Renal pelvis (tissue), 4 donors: Measurements from ENCODE around the gene TMEM234. TPM values are rescaled to one million over a fixed set of nuclear protein-coding genes. Genes with fewer than 3 reads are reported as not detected.

Source experiments
- DNase-seq: peaks from one replicate; pipeline ENCODE4 v3.0.0-alpha.2; 2013
- polyA plus RNA-seq, 3 donors: library from polyadenylated mRNA; unstranded; fragments of 120-200 nt; gene quantifications; one replicate each; pipeline ENCODE4 v1.2.1, GENCODE V29; 2013; ENCODE audit not compliant: insufficient read length in 3 of 3

The TMEM234 gene
- polyA plus RNA-seq, 3 donors, result 24.6 to 31.9 (median 28.2) TPM

DNA sequence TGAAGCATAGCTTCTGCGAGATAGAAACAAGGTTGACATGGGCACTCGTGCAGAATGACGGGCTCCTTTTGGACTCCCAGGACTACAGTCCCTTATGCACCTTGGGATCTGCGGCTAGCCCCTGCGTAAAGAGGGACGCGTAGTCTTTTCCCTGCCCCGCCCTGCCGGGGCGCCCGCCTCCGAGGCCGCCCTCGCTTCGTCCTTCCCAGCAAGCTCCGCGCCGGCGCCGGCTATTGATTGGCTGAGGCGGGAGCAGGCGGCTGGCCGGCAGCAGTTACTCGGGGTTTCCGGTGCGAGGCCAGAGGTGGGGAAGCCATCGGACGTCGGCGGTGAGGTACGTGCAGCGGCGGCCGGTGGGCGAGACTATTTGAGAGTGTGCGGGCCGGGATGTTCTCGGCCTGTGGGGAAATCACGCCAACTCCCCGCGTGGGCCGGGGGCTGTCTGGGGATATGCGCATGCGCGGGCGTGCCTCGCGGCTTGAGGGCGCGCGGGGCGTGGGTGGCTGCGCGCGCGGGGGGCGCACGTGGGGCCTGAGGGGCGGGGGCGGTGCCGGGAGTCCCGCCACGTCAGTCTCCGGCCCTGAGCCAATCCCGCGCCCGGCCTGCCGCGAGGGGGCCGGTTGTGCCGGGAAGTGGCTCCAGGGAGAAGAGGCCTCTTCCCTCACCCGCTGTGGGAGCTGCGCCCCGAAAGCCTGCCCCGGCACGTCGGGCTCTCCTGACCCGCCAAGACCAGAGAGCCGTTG is 42.5 kb downstream of the TMEM234 start, which contains the start of gene TXLNA:
Gene TXLNA (plus strand): TSS at position 233 of the 743 bp plus-strand sequence. CDS start 671 bp downstream, outside the sequence.
- DNase-seq, result peak; percentile 93

DNA sequence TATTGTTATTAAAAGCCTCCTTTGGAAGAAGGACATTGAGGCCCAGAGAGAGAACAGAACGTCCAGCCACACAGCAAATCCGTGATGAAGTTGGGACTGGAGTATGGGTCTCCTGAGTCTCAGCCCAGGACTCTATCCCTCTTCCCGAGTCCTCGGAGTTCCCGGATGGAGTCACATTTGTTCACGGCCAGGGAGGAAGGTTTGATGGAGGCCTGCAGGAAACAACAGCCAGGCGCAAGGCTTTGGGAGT is 43.0 kb downstream of the TMEM234 start:
- DNase-seq, result no peak

DNA sequence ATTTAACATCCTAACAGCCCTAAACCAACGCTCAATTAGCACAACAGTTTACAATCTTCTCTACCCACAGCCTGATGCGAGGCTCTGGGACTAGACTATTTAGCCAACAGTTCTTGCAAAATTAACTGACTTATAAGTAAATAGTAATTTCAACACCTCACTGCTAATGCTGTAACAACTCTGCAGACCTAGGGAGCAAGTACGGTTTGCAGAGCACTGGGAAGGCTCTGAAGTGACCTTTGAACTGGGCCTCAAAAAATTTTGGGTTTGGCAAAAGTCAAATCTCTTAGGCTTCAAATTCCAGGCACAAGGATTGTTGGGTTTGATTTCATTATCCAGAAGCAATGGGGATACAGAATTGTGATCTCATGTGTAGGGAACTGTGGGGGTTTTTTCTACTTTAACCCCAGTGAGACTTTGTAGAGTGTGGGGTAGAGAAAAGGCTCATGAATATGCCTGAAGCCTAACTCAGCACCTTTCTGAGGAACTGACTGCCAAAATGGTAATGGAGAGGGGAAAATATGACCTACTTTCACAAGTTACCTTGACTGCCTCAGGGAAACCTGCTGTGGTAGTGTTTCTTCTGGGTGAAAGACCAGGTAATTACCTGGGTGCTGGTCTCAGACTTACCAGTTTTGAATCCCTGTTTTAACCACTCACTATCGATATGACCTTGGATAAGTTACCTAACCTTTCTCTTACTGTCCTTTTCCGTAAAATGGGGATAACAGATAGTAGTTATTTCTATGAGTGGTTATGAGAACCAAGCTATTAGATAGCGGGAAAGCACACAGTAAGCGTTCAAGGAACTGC is 43.6 kb downstream of the TMEM234 start:
- DNase-seq, result no peak

GRCh38 chr1:32172621-32173245 is 49.4 kb downstream of the TMEM234 start:
- DNase-seq, result no peak

- DNase-seq, result no peak
Measured at GRCh38 chr1:32170991-32171390, 51.2 kb downstream of the TMEM234 start.

Other genes with a start within 250 kb of the TMEM234 start
- gene KHDRBS1, start 208.5 kb downstream of the TMEM234 start, polyA plus RNA-seq, result 100 to 1,000 TPM; 218 to 249 (median 237) TPM
- 10 to 100 TPM; 20.4 to 24.0 (median 22.5) TPM for gene TMEM39B, start 149.4 kb downstream of the TMEM234 start, polyA plus RNA-seq
- 10 to 100 TPM; 26.4 to 38.7 (median 38.0) TPM for gene KPNA6, start 114.3 kb downstream of the TMEM234 start, polyA plus RNA-seq
- 10 to 100 TPM; 48.9 to 51.0 (median 49.2) TPM for gene TXLNA, start 42.7 kb downstream of the TMEM234 start, polyA plus RNA-seq
- 10 to 100 TPM; 26.7 to 29.5 (median 27.1) TPM for gene CCDC28B, start 21.8 kb downstream of the TMEM234 start, polyA plus RNA-seq
- gene IQCC, start 16.7 kb downstream of the TMEM234 start, polyA plus RNA-seq, result 10 to 100 TPM in 1 of 3 donors, 1 to 10 TPM in 2; 6.6 to 11.4 (median 9.3) TPM
- gene DCDC2B, start 13.3 kb downstream of the TMEM234 start, polyA plus RNA-seq, result 1 to 10 TPM in 2 of 3 donors, under 1 TPM in 1; 0.60 to 2.2 (median 2.1) TPM
- gene EIF3I, start 54 bp upstream of the TMEM234 start, polyA plus RNA-seq, result 100 to 1,000 TPM; 146 to 171 (median 152) TPM
- gene FAM167B, start 24.9 kb upstream of the TMEM234 start, polyA plus RNA-seq, result 10 to 100 TPM in 2 of 3 donors, 1 to 10 TPM in 1; 8.5 to 10.5 (median 10.3) TPM
- gene LCK, start 28.9 kb upstream of the TMEM234 start, polyA plus RNA-seq, result 1 to 10 TPM; 4.2 to 6.5 (median 5.0) TPM
- 100 to 1,000 TPM; 179 to 241 (median 186) TPM for gene HDAC1, start 69.7 kb upstream of the TMEM234 start, polyA plus RNA-seq
- gene MARCKSL1, start 113.9 kb upstream of the TMEM234 start, polyA plus RNA-seq, result 100 to 1,000 TPM; 384 to 512 (median 486) TPM
- 10 to 100 TPM in 2 of 3 donors, 1 to 10 TPM in 1; 5.5 to 13.2 (median 11.4) TPM for gene FAM229A, start 140.1 kb upstream of the TMEM234 start, polyA plus RNA-seq
- 1 to 10 TPM; 2.1 to 9.6 (median 8.7) TPM for gene TSSK3, start 140.2 kb upstream of the TMEM234 start, polyA plus RNA-seq
- 10 to 100 TPM; 60.2 to 70.6 (median 67.1) TPM for gene BSDC1, start 172.1 kb upstream of the TMEM234 start, polyA plus RNA-seq
- gene ZBTB8B, start 242.7 kb upstream of the TMEM234 start, polyA plus RNA-seq, result 1 to 10 TPM; 1.2 to 2.3 (median 1.9) TPM